ENCODE measurements around the gene MRPL45. TPM values are rescaled to one million over a fixed set of nuclear protein-coding genes. Genes with fewer than 3 reads are reported as not detected.

Gene MRPL45
- total RNA-seq, 1 donor from 2014 or later, result 34.0 TPM

DNA sequence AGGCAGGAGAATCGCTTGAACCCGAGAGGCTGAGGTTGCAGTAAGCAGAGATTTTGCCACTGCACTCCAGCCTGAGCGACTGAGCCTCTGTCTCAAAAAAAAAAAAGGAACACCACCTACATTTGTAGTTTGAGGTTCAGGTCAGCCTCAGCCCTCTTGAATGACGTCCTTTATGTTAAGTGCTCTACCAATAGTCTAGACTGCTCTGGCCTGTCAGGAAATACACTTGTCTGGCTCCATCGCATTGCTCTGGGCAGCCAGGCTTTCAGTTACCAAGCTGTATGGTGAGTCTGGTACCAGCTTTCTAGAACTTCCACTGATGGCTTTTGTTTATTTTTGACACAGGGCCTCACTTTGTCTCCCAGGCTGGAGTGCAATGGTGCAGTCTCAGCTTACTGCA, 66.0 kb downstream of the MRPL45 start:
- no peaks in the 10 kb centered on the region for H3K36me3 Mint-ChIP-seq (ENCODE audit: unreplicated experiment)
- H3K27me3 Mint-ChIP-seq (ENCODE audit: unreplicated experiment), result no peaks in the 10 kb centered on the region
- no peaks in the 10 kb centered on the region for H3K9me3 Mint-ChIP-seq (ENCODE audit: unreplicated experiment)
- H3K27ac Mint-ChIP-seq (ENCODE audit: unreplicated experiment), result no peak overlapping the region
- DNase-seq, result no peak
- H3K4me3 Mint-ChIP-seq (ENCODE audit: unreplicated experiment), result no peak overlapping the region
- TF ChIP-seq CTCF (IDR thresholded peaks at IDR 0.05; ENCODE audit: partially characterized antibody, unreplicated experiment), result no peak
- H3K4me1 Mint-ChIP-seq (ENCODE audit: low read depth, unreplicated experiment), result peaks cover 14% of the 10 kb centered on the region

DNA sequence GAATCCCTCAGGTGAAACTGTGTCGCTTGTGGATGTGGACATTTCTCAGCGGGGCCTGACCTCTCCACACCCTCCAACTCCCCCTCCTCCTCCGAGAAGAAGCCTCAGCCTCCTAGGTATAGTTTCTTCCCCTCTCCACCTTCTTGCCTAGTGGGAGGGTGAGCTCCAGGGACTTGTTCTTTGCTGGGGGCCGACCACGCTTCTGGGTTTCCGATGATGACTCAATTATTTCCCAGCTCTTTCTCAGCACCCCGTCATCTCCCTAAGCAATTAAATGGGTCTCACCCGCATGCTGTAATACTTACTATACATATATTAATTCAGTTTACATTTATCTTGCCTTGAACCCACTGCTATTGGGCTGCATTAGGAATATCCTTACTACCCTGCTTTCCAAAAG, 67.8 kb downstream of the MRPL45 start:
- Mint-ChIP-seq H3K9me3 (ENCODE audit: unreplicated experiment) (no peaks in the 10 kb centered on the region), H3K36me3 (ENCODE audit: unreplicated experiment) (no peaks in the 10 kb centered on the region), H3K27ac (ENCODE audit: unreplicated experiment) (no peak overlapping the region), H3K4me1 (ENCODE audit: low read depth, unreplicated experiment) (peaks cover 4% of the 10 kb centered on the region), H3K4me3 (ENCODE audit: unreplicated experiment) (no peak overlapping the region), H3K27me3 (ENCODE audit: unreplicated experiment) (no peaks in the 10 kb centered on the region)
- no peak for TF ChIP-seq CTCF (IDR thresholded peaks at IDR 0.05; ENCODE audit: partially characterized antibody, unreplicated experiment)
- DNase-seq, result no peak

GRCh38 chr17:38369124-38369886, 72.3 kb downstream of the MRPL45 start:
- no peak for DNase-seq
- Mint-ChIP-seq H3K27ac (ENCODE audit: unreplicated experiment) (no peak overlapping the region), H3K36me3 (ENCODE audit: unreplicated experiment) (peaks cover 4% of the 10 kb centered on the region), H3K4me1 (ENCODE audit: low read depth, unreplicated experiment) (no peaks in the 10 kb centered on the region), H3K9me3 (ENCODE audit: unreplicated experiment) (no peaks in the 10 kb centered on the region), H3K27me3 (ENCODE audit: unreplicated experiment) (no peaks in the 10 kb centered on the region), H3K4me3 (ENCODE audit: unreplicated experiment) (no peak overlapping the region)
- TF ChIP-seq CTCF (IDR thresholded peaks at IDR 0.05; ENCODE audit: partially characterized antibody, unreplicated experiment), result no peak

Other genes starting within 250 kb of the MRPL45 start
- not detected for gene TBC1D3C, start 228.5 kb upstream of the MRPL45 start, total RNA-seq (ENCODE audit: unreplicated experiment)
- not detected for gene TBC1D3E, start 169.2 kb upstream of the MRPL45 start, total RNA-seq (ENCODE audit: unreplicated experiment)
- not detected for gene TBC1D3, start 104.6 kb upstream of the MRPL45 start, total RNA-seq (ENCODE audit: unreplicated experiment)
- gene GPR179, start 46.8 kb downstream of the MRPL45 start, total RNA-seq (ENCODE audit: unreplicated experiment), result 0.07 TPM
- 33.3 TPM for gene SOCS7, start 54.7 kb downstream of the MRPL45 start, total RNA-seq (ENCODE audit: unreplicated experiment)
- gene ARHGAP23, start 131.3 kb downstream of the MRPL45 start, total RNA-seq (ENCODE audit: unreplicated experiment), result 23.6 TPM